H1 (cell line): Measurements from ENCODE around the gene DNAJA3. TPM values are rescaled to one million over a fixed set of nuclear protein-coding genes. Genes with fewer than 3 reads are reported as not detected.

Experiments used
- CTCF ChIA-PET: fragments of 300-600 bp; sonication (Branson Sonifier 250); formaldehyde crosslinking; loops from one replicate; lab custom pipeline; 2021; ENCODE audit not compliant: partially characterized antibody; lab: Charles Lee
- POLR2A ChIA-PET: fragments of 300-600 bp; sonication (Branson Sonifier 250); formaldehyde crosslinking; loops from one replicate; lab custom pipeline; 2021; ENCODE audit warnings: inconsistent platforms; ENCODE audit not compliant: partially characterized antibody; lab: Charles Lee
- DNase-seq, 2 experiments: peaks; one replicate each; pipeline versions ENCODE4 v3.0.0 to v3.0.0-alpha.2; 2010 to 2022; ENCODE audit warnings: low spot score in 2 of 2, low read depth in 1 of 2, mixed read lengths in 1 of 2
- FAIRE-seq: peaks from 2 replicates; lab custom pipeline; 2011; peaks lifted over from hg19 to GRCh38; lab: Jason Lieb, UNC
- H2AFZ ChIP-seq: 2 replicates; pipeline ENCODE4 v1.8.1; 2012; ENCODE audit warnings: low read length, inconsistent platforms
- H2AK5ac ChIP-seq: 2 replicates; pipeline ENCODE4 v1.6.1; 2013; ENCODE audit warnings: low read depth, low read length
- H2BK120ac ChIP-seq: replicated peaks from 2 replicates; pipeline ENCODE3; 2013; ENCODE audit warnings: low read depth, low read length, inconsistent platforms
- H2BK12ac ChIP-seq: 2 replicates; pipeline ENCODE4 v1.6.1; 2013; ENCODE audit warnings: low read depth, low read length
- H2BK15ac ChIP-seq: 2 replicates; pipeline ENCODE4 v1.6.1; 2013; ENCODE audit warnings: low read length
- H2BK20ac ChIP-seq: 2 replicates; pipeline ENCODE4 v1.6.1; 2013; ENCODE audit warnings: low read length
- H2BK5ac ChIP-seq: 2 replicates; pipeline ENCODE4 v1.6.1; 2013; ENCODE audit warnings: low read depth, low read length
- H3K14ac ChIP-seq: 2 replicates; pipeline ENCODE4 v1.6.1; 2013; ENCODE audit warnings: inconsistent platforms; ENCODE audit not compliant: insufficient read length
- H3K18ac ChIP-seq: 2 replicates; pipeline ENCODE4 v1.6.1; 2013; ENCODE audit warnings: low read length; ENCODE audit errors: extremely low read depth
- H3K23ac ChIP-seq: 2 replicates; pipeline ENCODE4 v1.6.1; 2013; ENCODE audit warnings: inconsistent platforms; ENCODE audit not compliant: insufficient read length
- H3K23me2 ChIP-seq: 2 replicates; pipeline ENCODE4 v1.6.1; 2013; ENCODE audit warnings: low read depth, low read length
- H3K27ac ChIP-seq: 2 replicates; pipeline ENCODE4 v1.6.1; 2011; ENCODE audit warnings: low read depth, low read length, inconsistent platforms
- H3K27me3 ChIP-seq, 4 experiments: replicated peaks in 1 of 4; 1 replicate in 1 of 4; 2 replicates in 3 of 4; pipeline versions ENCODE4 v1.6.1 to v1.8.1; 2011 to 2013; ENCODE audit warnings: low read length in 3 of 4, mild to moderate bottlenecking in 3 of 4, inconsistent platforms in 2 of 4, mixed read lengths in 2 of 4, moderate library complexity in 1 of 4; ENCODE audit not compliant: control insufficient read depth in 3 of 4, insufficient read depth in 3 of 4; ENCODE audit errors: extremely low read depth in 1 of 4
- H3K36me3 ChIP-seq, 4 experiments: 2 replicates each; pipeline versions ENCODE4 v1.6.1 to v1.8.1; 2011 to 2013; ENCODE audit warnings: mild to moderate bottlenecking in 4 of 4, low read length in 3 of 4, moderate library complexity in 2 of 4, control low read depth in 1 of 4, inconsistent platforms in 1 of 4; ENCODE audit not compliant: insufficient read depth in 4 of 4, control insufficient read depth in 2 of 4
- H3K4ac ChIP-seq: replicated peaks from 2 replicates; pipeline ENCODE3; 2013; ENCODE audit warnings: low read length, low read depth, mixed read lengths, inconsistent platforms; ENCODE audit not compliant: insufficient read length
- H3K4me1 ChIP-seq, 4 experiments: replicated peaks in 1 of 4; 1 replicate in 1 of 4; 2 replicates in 3 of 4; pipeline versions ENCODE4 v1.6.1 to v1.8.1; 2011 to 2013; ENCODE audit warnings: low read length in 3 of 4, inconsistent platforms in 2 of 4, mixed read lengths in 1 of 4; ENCODE audit not compliant: insufficient read depth in 4 of 4, control insufficient read depth in 3 of 4
- H3K4me2 ChIP-seq, 2 experiments: 2 replicates each; pipeline versions ENCODE4 v1.6.1 to v1.8.1; 2011 to 2013; ENCODE audit warnings: low read depth in 2 of 2, low read length in 2 of 2, control low read depth in 1 of 2, inconsistent platforms in 1 of 2, mild to moderate bottlenecking in 1 of 2; ENCODE audit not compliant: insufficient read depth in 1 of 2
- H3K4me3 ChIP-seq, 4 experiments: fragments of 200-600, 300-600 bp in 1 of 4; sonication (generic), shearing (Covaris generic), sonication (Bioruptor Twin) in 1 of 4; 2 replicates each; pipeline versions ENCODE4 v1.5.1 to v1.8.1; 2011 to 2016; ENCODE audit warnings: low read length in 4 of 4, low read depth in 3 of 4, control low read depth in 2 of 4, inconsistent platforms in 2 of 4, mild to moderate bottlenecking in 2 of 4, mixed read lengths in 1 of 4, moderate library complexity in 1 of 4; ENCODE audit not compliant: insufficient read depth in 2 of 4; ENCODE audit errors: extremely low read depth in 1 of 4
- H3K56ac ChIP-seq: replicated peaks from 2 replicates; pipeline ENCODE3; 2013; ENCODE audit warnings: low read depth, mild to moderate bottlenecking, mixed read lengths, low read length, inconsistent platforms; ENCODE audit not compliant: insufficient read length
- H3K79me1 ChIP-seq: 2 replicates; pipeline ENCODE4 v1.6.1; 2013; ENCODE audit warnings: low read depth, low read length, control low read depth
- H3K79me2 ChIP-seq, 2 experiments: 2 replicates each; pipeline versions ENCODE4 v1.6.1 to v1.8.1; 2012 to 2013; ENCODE audit warnings: low read length in 2 of 2, mild to moderate bottlenecking in 2 of 2, inconsistent platforms in 1 of 2; ENCODE audit not compliant: insufficient read depth in 2 of 2, control insufficient read depth in 1 of 2
- H3K9ac ChIP-seq, 4 experiments: replicated peaks in 1 of 4; 1 replicate in 1 of 4; 2 replicates in 3 of 4; pipeline versions ENCODE4 v1.6.1 to v1.8.1; 2011 to 2013; ENCODE audit warnings: low read depth in 3 of 4, low read length in 3 of 4, control low read depth in 2 of 4, mild to moderate bottlenecking in 2 of 4, moderate library complexity in 2 of 4, inconsistent platforms in 1 of 4; ENCODE audit errors: extremely low read depth in 1 of 4
- H3K9me3 ChIP-seq, 2 experiments: 2 replicates each; pipeline versions ENCODE4 v1.6.1 to v1.8.1; 2012 to 2013; ENCODE audit warnings: mild to moderate bottlenecking in 2 of 2, moderate library complexity in 2 of 2, control low read depth in 1 of 2, inconsistent platforms in 1 of 2, low read depth in 1 of 2, low read length in 1 of 2, mixed read lengths in 1 of 2; ENCODE audit not compliant: insufficient read depth in 2 of 2
- H4K20me1 ChIP-seq, 2 experiments: replicated peaks in 1 of 2; 2 replicates each; pipeline versions ENCODE3 to v1.8.1; 2011 to 2013; ENCODE audit warnings: inconsistent platforms in 2 of 2, low read length in 2 of 2, mild to moderate bottlenecking in 1 of 2; ENCODE audit not compliant: insufficient read depth in 2 of 2, control insufficient read depth in 1 of 2
- H4K5ac ChIP-seq: 2 replicates; pipeline ENCODE4 v1.6.1; 2013; ENCODE audit warnings: low read length, low read depth, mixed read lengths, inconsistent platforms; ENCODE audit not compliant: insufficient read length
- H4K8ac ChIP-seq: 2 replicates; pipeline ENCODE4 v1.8.0; 2013; ENCODE audit warnings: mild to moderate bottlenecking, moderate library complexity, low read length, inconsistent platforms; ENCODE audit not compliant: insufficient read depth; ENCODE audit errors: extremely low read depth
- H4K91ac ChIP-seq: replicated peaks from 2 replicates; pipeline ENCODE3; 2013; ENCODE audit warnings: low read length, mixed read lengths, inconsistent platforms; ENCODE audit not compliant: insufficient read length
- BACH1 ChIP-seq: IDR thresholded peaks from 2 replicates; pipeline ENCODE4 v1.6.1; 2012; ENCODE audit warnings: low read length, improper control_type of control experiment
- E2F6 ChIP-seq: IDR thresholded peaks from 2 replicates; pipeline ENCODE4 v1.6.1; 2012; ENCODE audit warnings: inconsistent platforms
- EGR1 ChIP-seq: IDR thresholded peaks from 2 replicates; pipeline ENCODE4 v1.6.1; 2011; ENCODE audit warnings: low read depth, low read length, borderline replicate concordance
- EZH2 ChIP-seq: fragments of 200-600 bp; sonication (generic); IDR thresholded peaks from 2 replicates; pipeline ENCODE4 v1.7.1; 2012; ENCODE audit warnings: low read depth, mild to moderate bottlenecking, moderate library complexity, low read length, inconsistent platforms; ENCODE audit not compliant: severe bottlenecking
- POLR2A ChIP-seq, 2 experiments: IDR thresholded peaks; 1 replicate in 1 of 2; 2 replicates in 1 of 2; pipeline ENCODE4 v1.6.1; 2011; ENCODE audit warnings: low read depth in 2 of 2, low read length in 2 of 2, mild to moderate bottlenecking in 2 of 2; ENCODE audit errors: control extremely low read depth in 1 of 2
- RBBP5 ChIP-seq: IDR thresholded peaks from 2 replicates; pipeline ENCODE4 v1.7.1; 2012; ENCODE audit warnings: low read depth, mild to moderate bottlenecking, inconsistent platforms, low read length, moderate library complexity, borderline replicate concordance
- RNF2 ChIP-seq: fragments of 200-900, 300-1000 bp; sonication (generic); IDR thresholded peaks from 2 replicates; pipeline ENCODE4 v1.7.1; 2016; ENCODE audit warnings: borderline replicate concordance, low read depth, mild to moderate bottlenecking, antibody characterized with exemption, low read length; ENCODE audit not compliant: poor library complexity, severe bottlenecking; ENCODE audit errors: missing control alignments
- SAP30 ChIP-seq: fragments of 300-600 bp; sonication (generic); IDR thresholded peaks from 2 replicates; pipeline ENCODE4 v1.7.1; 2012; ENCODE audit warnings: low read length, moderate library complexity, mild to moderate bottlenecking, inconsistent platforms; ENCODE audit not compliant: insufficient read depth, insufficient replicate concordance
- SRF ChIP-seq: IDR thresholded peaks from 2 replicates; pipeline ENCODE4 v1.6.1; 2011; ENCODE audit warnings: mild to moderate bottlenecking, low read depth, low read length, moderate library complexity
- WGBS, 2 experiments: shearing (Covaris generic) in 1 of 2; methylation state at CpG; one replicate each; pipeline versions ENCODE4 v1.1.6 to v1.1.7; 2013 to 2015; ENCODE audit warnings: low lambda C conversion rate in 2 of 2, mixed read lengths in 2 of 2, inconsistent platforms in 1 of 2, low coverage in 1 of 2, missing lambda C conversion rate in 1 of 2; ENCODE audit not compliant: insufficient replicate concordance in 2 of 2, insufficient coverage in 1 of 2, insufficient read length in 1 of 2; ENCODE audit errors: extremely low coverage in 1 of 2, missing lambda C conversion rate in 1 of 2; 5-methylcytosine and 5-hydroxymethylcytosine counted together
- polyA plus RNA-seq, 7 experiments: library from polyadenylated mRNA; depleted of rRNA in 3 of 7; stranded (reverse) in 5 of 7; unstranded in 2 of 7; fragments of >200 nt in 5 of 7; fragments of 200-250 nt in 2 of 7; gene quantifications; 1 replicate in 5 of 7; 2 replicates in 1 of 7; 4 replicates in 1 of 7; pipeline versions ENCODE4 v1.2.1 to v1.2.3, GENCODE V29; 2011 to 2013; ENCODE audit warnings: missing spikeins in 2 of 7, mixed read lengths in 2 of 7
- total RNA-seq: library from RNA; stranded (reverse); fragmentation: NEBNext Ultra II Directional; extraction: Animal tissue kit (Norgen Biotek cat#: 25700); gene quantifications from 2 replicates; pipeline ENCODE4 v1.2.1, GENCODE V29; 2021
- TF ChIP-seq, protein P1 (sequence below): IDR thresholded peaks from 2 replicates; pipeline ENCODE4 v1.6.1; 2011; ENCODE audit warnings: low read length, improper control_type of control experiment

The DNAJA3 gene
- total and polyA plus RNA-seq, 2 of the 8 experiments (the other 6 are each of a cell fraction or from before 2014, with no cell fraction given): 37.3 to 59.1 TPM

- Histone ChIP-seq H4K20me1 (no peaks in the 10 kb centered on the region), H2BK20ac (no peak overlapping the region), H3K36me3 (no peaks in the 10 kb centered on the region; a peak in 1 of 8 replicates), H2BK5ac (no peak overlapping the region), H2BK12ac (no peak overlapping the region), H3K79me1 (peaks cover 3% of the 10 kb centered on the region), H3K4me3 (no peak overlapping the region), H3K56ac (no peak overlapping the region), H3K18ac (no peak overlapping the region), H4K91ac (no peak overlapping the region), H3K9ac (no peak overlapping the region), H3K4me2 (no peak overlapping the region), H2AFZ (no peak overlapping the region), H2BK15ac (no peak overlapping the region), H3K23me2 (no peaks in the 10 kb centered on the region), H3K14ac (no peak overlapping the region), H2BK120ac (no peak overlapping the region), H4K5ac (no peak overlapping the region), H4K8ac (no peak overlapping the region), H2AK5ac (0 out of 2 replicates have a peak overlapping the region, but pooled peaks have one; percentile 26), H3K27me3 (no peaks in the 10 kb centered on the region), H3K79me2 (peaks cover 0 to 6% of the 10 kb centered on the region in 2 experiments; a peak in 1 of 4 replicates), H3K4ac (no peak overlapping the region), H3K23ac (no peak overlapping the region), H3K9me3 (no peaks in the 10 kb centered on the region), H3K4me1 (no peaks in the 10 kb centered on the region), H3K27ac (no peak overlapping the region)
- FAIRE-seq: no peak
- 87% methylated on average over 6 of the region's 6 CpGs; no CpG with 5 or more reads in 1 of the 2 experiments for whole genome bisulfite sequencing, 2 experiments
- ChIA-PET POLR2A (interaction anchor here (1.0 kb wide), 1 partner anchor 11 kb away, joined by 3 read pairs; no protein-coding TSS in a partner anchor), CTCF (interaction anchor here (0.6 to 4.2 kb wide), 4 partner anchors 12 to 90 kb away, joined by 3 to 19 read pairs (median 6); no protein-coding TSS in a partner anchor)
- no peak for DNase-seq
- no peak for TF ChIP-seq SRF
- no peak for TF ChIP-seq E2F6
- TF ChIP-seq SAP30: no peak
- TF ChIP-seq POLR2A (IDR thresholded peaks at IDR 0.05; ENCODE audit: control extremely low read depth in 1 of 2, low read depth in 2 of 2, low read length in 2 of 2): no peak
- TF ChIP-seq RBBP5: no peak
- no peak for TF ChIP-seq BACH1
- no peak for TF ChIP-seq RNF2
- no peak for TF ChIP-seq EGR1
- TF ChIP-seq, protein P1, sequence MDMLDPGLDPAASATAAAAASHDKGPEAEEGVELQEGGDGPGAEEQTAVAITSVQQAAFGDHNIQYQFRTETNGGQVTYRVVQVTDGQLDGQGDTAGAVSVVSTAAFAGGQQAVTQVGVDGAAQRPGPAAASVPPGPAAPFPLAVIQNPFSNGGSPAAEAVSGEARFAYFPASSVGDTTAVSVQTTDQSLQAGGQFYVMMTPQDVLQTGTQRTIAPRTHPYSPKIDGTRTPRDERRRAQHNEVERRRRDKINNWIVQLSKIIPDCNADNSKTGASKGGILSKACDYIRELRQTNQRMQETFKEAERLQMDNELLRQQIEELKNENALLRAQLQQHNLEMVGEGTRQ: no peak
- no peak for TF ChIP-seq EZH2
These were observed 69.2 kb downstream of the DNAJA3 start for GRCh38 chr16:4494746-4495490.
